Panc1 (cell line): Measurements from ENCODE around the gene GBP4.

Experiments used
- SIN3A ChIP-seq: IDR thresholded peaks from 2 replicates; pipeline ENCODE4 v1.6.1; 2012; ENCODE audit warnings: low read depth, mild to moderate bottlenecking, low read length, moderate library complexity, borderline replicate concordance; ENCODE audit not compliant: insufficient read depth
- TF ChIP-seq, protein P1 (sequence below): fragments of 450-650 bp; IDR thresholded peaks from 2 replicates; pipeline ENCODE4 v1.5.1; 2017; ENCODE audit warnings: mild to moderate bottlenecking

- TF ChIP-seq, protein P1, sequence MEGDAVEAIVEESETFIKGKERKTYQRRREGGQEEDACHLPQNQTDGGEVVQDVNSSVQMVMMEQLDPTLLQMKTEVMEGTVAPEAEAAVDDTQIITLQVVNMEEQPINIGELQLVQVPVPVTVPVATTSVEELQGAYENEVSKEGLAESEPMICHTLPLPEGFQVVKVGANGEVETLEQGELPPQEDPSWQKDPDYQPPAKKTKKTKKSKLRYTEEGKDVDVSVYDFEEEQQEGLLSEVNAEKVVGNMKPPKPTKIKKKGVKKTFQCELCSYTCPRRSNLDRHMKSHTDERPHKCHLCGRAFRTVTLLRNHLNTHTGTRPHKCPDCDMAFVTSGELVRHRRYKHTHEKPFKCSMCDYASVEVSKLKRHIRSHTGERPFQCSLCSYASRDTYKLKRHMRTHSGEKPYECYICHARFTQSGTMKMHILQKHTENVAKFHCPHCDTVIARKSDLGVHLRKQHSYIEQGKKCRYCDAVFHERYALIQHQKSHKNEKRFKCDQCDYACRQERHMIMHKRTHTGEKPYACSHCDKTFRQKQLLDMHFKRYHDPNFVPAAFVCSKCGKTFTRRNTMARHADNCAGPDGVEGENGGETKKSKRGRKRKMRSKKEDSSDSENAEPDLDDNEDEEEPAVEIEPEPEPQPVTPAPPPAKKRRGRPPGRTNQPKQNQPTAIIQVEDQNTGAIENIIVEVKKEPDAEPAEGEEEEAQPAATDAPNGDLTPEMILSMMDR, result no peak
- no peak for TF ChIP-seq SIN3A
Observed at GRCh38 chr1:89142160-89142559, 56.6 kb downstream of the GBP4 start.
